ENCODE results near the gene DNAJB6. TPM values are rescaled to one million over a fixed set of nuclear protein-coding genes. Genes with fewer than 3 reads are reported as not detected.

Gene DNAJB6
- total RNA-seq, 2 donors from 2014 or later, result 103 to 116 TPM

GRCh38 chr7:157429680-157430224 is 92.9 kb downstream of the DNAJB6 start:
- H3K4me1 Mint-ChIP-seq (ENCODE audit: low read depth), result peaks cover 18% of the 10 kb centered on the region
- DNase-seq (no peak), ATAC-seq (replicated peaks in 1 of 2) (no peak)
- H3K27ac Mint-ChIP-seq, result no peak overlapping the region
- no peaks in the 10 kb centered on the region for H3K27me3 Mint-ChIP-seq (ENCODE audit: low read depth)
- no peaks in the 10 kb centered on the region for H3K36me3 Mint-ChIP-seq (ENCODE audit: insufficient read depth in 2 of 2)
- H3K4me3 Mint-ChIP-seq, result no peak overlapping the region
- no peaks in the 10 kb centered on the region for H3K9me3 Mint-ChIP-seq

- ATAC-seq (replicated peaks in 1 of 2), result no peak
Observed at GRCh38 chr7:157430721-157431120, 93.9 kb downstream of the DNAJB6 start.

GRCh38 chr7:157431173-157431950 is 94.6 kb downstream of the DNAJB6 start:
- H3K27ac Mint-ChIP-seq, result no peak overlapping the region
- H3K27me3 Mint-ChIP-seq (ENCODE audit: low read depth), result no peaks in the 10 kb centered on the region
- peaks cover 18% of the 10 kb centered on the region for H3K4me1 Mint-ChIP-seq (ENCODE audit: low read depth)
- H3K36me3 Mint-ChIP-seq (ENCODE audit: insufficient read depth in 2 of 2), result no peaks in the 10 kb centered on the region
- no peak for ATAC-seq (replicated peaks in 1 of 2)
- H3K9me3 Mint-ChIP-seq, result no peaks in the 10 kb centered on the region
- no peak overlapping the region for H3K4me3 Mint-ChIP-seq
- DNase-seq, result no peak

More at GRCh38 chr7:157430721-157431120, 93.9 kb downstream of the DNAJB6 start:
- Mint-ChIP-seq H3K4me1 (ENCODE audit: low read depth) (peaks cover 18% of the 10 kb centered on the region), H3K27ac (no peak overlapping the region), H3K36me3 (ENCODE audit: insufficient read depth in 2 of 2) (no peaks in the 10 kb centered on the region), H3K4me3 (no peak overlapping the region), H3K27me3 (ENCODE audit: low read depth) (no peaks in the 10 kb centered on the region), H3K9me3 (no peaks in the 10 kb centered on the region)
- DNase-seq, result no peak

GRCh38 chr7:157431951-157432540 is 95.2 kb downstream of the DNAJB6 start:
- no peak for ATAC-seq (replicated peaks in 1 of 2)
- Mint-ChIP-seq H3K9me3 (no peaks in the 10 kb centered on the region), H3K36me3 (ENCODE audit: insufficient read depth in 2 of 2) (no peaks in the 10 kb centered on the region), H3K4me1 (ENCODE audit: low read depth) (peaks cover 18% of the 10 kb centered on the region), H3K27ac (no peak overlapping the region), H3K27me3 (ENCODE audit: low read depth) (no peaks in the 10 kb centered on the region), H3K4me3 (peak overlapping the region; percentile 55 to 69)
- DNase-seq, result no peak

GRCh38 chr7:157432541-157432956 is 95.7 kb downstream of the DNAJB6 start:
- Mint-ChIP-seq H3K4me3 (peak overlapping the region; percentile 55 to 69), H3K36me3 (ENCODE audit: insufficient read depth in 2 of 2) (no peaks in the 10 kb centered on the region), H3K27me3 (ENCODE audit: low read depth) (no peaks in the 10 kb centered on the region), H3K27ac (no peak overlapping the region), H3K4me1 (ENCODE audit: low read depth) (peaks cover 18% of the 10 kb centered on the region), H3K9me3 (no peaks in the 10 kb centered on the region)
- DNase-seq (no peak), ATAC-seq (replicated peaks in 1 of 2) (peak; percentile 17 to 19)

- peak; percentile 54 to 62 for DNase-seq
- Mint-ChIP-seq H3K4me3 (peak overlapping the region; percentile 55 to 69), H3K27me3 (ENCODE audit: low read depth) (no peaks in the 10 kb centered on the region), H3K9me3 (no peaks in the 10 kb centered on the region), H3K27ac (no peak overlapping the region), H3K4me1 (ENCODE audit: low read depth) (peaks cover 18% of the 10 kb centered on the region), H3K36me3 (ENCODE audit: insufficient read depth in 2 of 2) (no peaks in the 10 kb centered on the region)
- ATAC-seq (replicated peaks in 1 of 2), result peak; percentile 60 to 61
Observed at GRCh38 chr7:157432957-157433576, 96.3 kb downstream of the DNAJB6 start.

GRCh38 chr7:157433628-157434027 is 96.8 kb downstream of the DNAJB6 start:
- ATAC-seq (replicated peaks in 1 of 2) (no peak), DNase-seq (no peak)
- H3K4me1 Mint-ChIP-seq (ENCODE audit: low read depth), result peaks cover 18% of the 10 kb centered on the region
- H3K4me3 Mint-ChIP-seq, result no peak overlapping the region
- no peaks in the 10 kb centered on the region for H3K9me3 Mint-ChIP-seq
- no peaks in the 10 kb centered on the region for H3K27me3 Mint-ChIP-seq (ENCODE audit: low read depth)
- no peaks in the 10 kb centered on the region for H3K36me3 Mint-ChIP-seq (ENCODE audit: insufficient read depth in 2 of 2)
- H3K27ac Mint-ChIP-seq, result no peak overlapping the region

- Mint-ChIP-seq H3K9me3 (no peaks in the 10 kb centered on the region), H3K4me3 (no peak overlapping the region), H3K36me3 (ENCODE audit: insufficient read depth in 2 of 2) (no peaks in the 10 kb centered on the region), H3K4me1 (ENCODE audit: low read depth) (peaks cover 18% of the 10 kb centered on the region), H3K27ac (no peak overlapping the region), H3K27me3 (ENCODE audit: low read depth) (no peaks in the 10 kb centered on the region)
- DNase-seq (no peak), ATAC-seq (replicated peaks in 1 of 2) (no peak)
Observed at GRCh38 chr7:157434231-157434630, 97.4 kb downstream of the DNAJB6 start.

GRCh38 chr7:157434701-157435100 is 97.9 kb downstream of the DNAJB6 start:
- ATAC-seq (replicated peaks in 1 of 2) (no peak), DNase-seq (no peak)
- no peaks in the 10 kb centered on the region for H3K9me3 Mint-ChIP-seq
- H3K36me3 Mint-ChIP-seq (ENCODE audit: insufficient read depth in 2 of 2), result no peaks in the 10 kb centered on the region
- H3K27me3 Mint-ChIP-seq (ENCODE audit: low read depth), result no peaks in the 10 kb centered on the region
- peaks cover 18% of the 10 kb centered on the region for H3K4me1 Mint-ChIP-seq (ENCODE audit: low read depth)
- H3K27ac Mint-ChIP-seq, result no peak overlapping the region
- H3K4me3 Mint-ChIP-seq, result no peak overlapping the region

- ATAC-seq (replicated peaks in 1 of 2) (no peak), DNase-seq (no peak)
- Mint-ChIP-seq H3K36me3 (ENCODE audit: insufficient read depth in 2 of 2) (no peaks in the 10 kb centered on the region), H3K27me3 (ENCODE audit: low read depth) (no peaks in the 10 kb centered on the region), H3K27ac (no peak overlapping the region), H3K4me3 (no peak overlapping the region), H3K4me1 (ENCODE audit: low read depth) (peaks cover 18% of the 10 kb centered on the region), H3K9me3 (no peaks in the 10 kb centered on the region)
Observed at GRCh38 chr7:157436076-157436475, 99.3 kb downstream of the DNAJB6 start.

GRCh38 chr7:157436763-157437480 is 100.1 kb downstream of the DNAJB6 start:
- Mint-ChIP-seq H3K9me3 (no peaks in the 10 kb centered on the region), H3K27ac (no peak overlapping the region), H3K36me3 (ENCODE audit: insufficient read depth in 2 of 2) (no peaks in the 10 kb centered on the region), H3K4me1 (ENCODE audit: low read depth) (peaks cover 18% of the 10 kb centered on the region), H3K27me3 (ENCODE audit: low read depth) (no peaks in the 10 kb centered on the region), H3K4me3 (no peak overlapping the region)
- no peak for ATAC-seq (replicated peaks in 1 of 2)
- no peak for DNase-seq

- DNase-seq (no peak), ATAC-seq (replicated peaks in 1 of 2) (no peak)
- H3K4me3 Mint-ChIP-seq, result no peak overlapping the region
- no peaks in the 10 kb centered on the region for H3K36me3 Mint-ChIP-seq (ENCODE audit: insufficient read depth in 2 of 2)
- H3K27me3 Mint-ChIP-seq (ENCODE audit: low read depth), result no peaks in the 10 kb centered on the region
- H3K9me3 Mint-ChIP-seq, result no peaks in the 10 kb centered on the region
- H3K27ac Mint-ChIP-seq, result no peak overlapping the region
- peaks cover 13% of the 10 kb centered on the region for H3K4me1 Mint-ChIP-seq (ENCODE audit: low read depth)
Observed at GRCh38 chr7:157437519-157438061, 100.8 kb downstream of the DNAJB6 start.

All from activated T-cell treated with anti-CD3 and anti-CD28 coated beads, Interleukin-2, amount 50 U/mL, for 72 hours (primary cell).